ENCODE results near the gene ROPN1.

DNA sequence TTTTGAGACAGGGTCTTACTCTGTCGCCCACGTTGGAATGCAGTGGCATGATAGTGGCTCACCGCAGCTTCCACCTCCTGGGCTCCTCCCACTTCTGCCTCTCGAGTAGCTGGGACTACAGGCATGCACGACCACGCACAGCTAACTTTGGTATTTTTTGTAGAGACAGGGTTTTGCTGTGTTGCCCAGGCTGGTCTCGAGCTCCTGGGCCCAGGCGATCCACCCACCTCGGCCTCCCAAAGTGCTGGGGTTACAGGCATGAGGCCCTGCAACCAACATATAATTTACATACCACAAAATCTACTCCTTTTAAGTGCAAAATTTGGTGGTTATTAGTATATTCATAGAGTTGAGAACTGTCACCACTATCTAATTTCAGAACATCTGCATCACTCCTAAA is 62.6 kb downstream of the ROPN1 start:
- TF ChIP-seq, protein P1, sequence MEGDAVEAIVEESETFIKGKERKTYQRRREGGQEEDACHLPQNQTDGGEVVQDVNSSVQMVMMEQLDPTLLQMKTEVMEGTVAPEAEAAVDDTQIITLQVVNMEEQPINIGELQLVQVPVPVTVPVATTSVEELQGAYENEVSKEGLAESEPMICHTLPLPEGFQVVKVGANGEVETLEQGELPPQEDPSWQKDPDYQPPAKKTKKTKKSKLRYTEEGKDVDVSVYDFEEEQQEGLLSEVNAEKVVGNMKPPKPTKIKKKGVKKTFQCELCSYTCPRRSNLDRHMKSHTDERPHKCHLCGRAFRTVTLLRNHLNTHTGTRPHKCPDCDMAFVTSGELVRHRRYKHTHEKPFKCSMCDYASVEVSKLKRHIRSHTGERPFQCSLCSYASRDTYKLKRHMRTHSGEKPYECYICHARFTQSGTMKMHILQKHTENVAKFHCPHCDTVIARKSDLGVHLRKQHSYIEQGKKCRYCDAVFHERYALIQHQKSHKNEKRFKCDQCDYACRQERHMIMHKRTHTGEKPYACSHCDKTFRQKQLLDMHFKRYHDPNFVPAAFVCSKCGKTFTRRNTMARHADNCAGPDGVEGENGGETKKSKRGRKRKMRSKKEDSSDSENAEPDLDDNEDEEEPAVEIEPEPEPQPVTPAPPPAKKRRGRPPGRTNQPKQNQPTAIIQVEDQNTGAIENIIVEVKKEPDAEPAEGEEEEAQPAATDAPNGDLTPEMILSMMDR (IDR thresholded peaks at IDR 0.05; ENCODE audit: low read length), result no peak
- no peak for TF ChIP-seq EZH2 (IDR thresholded peaks at IDR 0.05; ENCODE audit: borderline replicate concordance, low read length)
